ENCODE data around the gene CYP2W1.
"Not testable (repeated sequence)": the region's sequence is repeated elsewhere in the genome, so short reads cannot be mapped to it uniquely, and the experiment has no call there.

CYP2W1 gene

DNA sequence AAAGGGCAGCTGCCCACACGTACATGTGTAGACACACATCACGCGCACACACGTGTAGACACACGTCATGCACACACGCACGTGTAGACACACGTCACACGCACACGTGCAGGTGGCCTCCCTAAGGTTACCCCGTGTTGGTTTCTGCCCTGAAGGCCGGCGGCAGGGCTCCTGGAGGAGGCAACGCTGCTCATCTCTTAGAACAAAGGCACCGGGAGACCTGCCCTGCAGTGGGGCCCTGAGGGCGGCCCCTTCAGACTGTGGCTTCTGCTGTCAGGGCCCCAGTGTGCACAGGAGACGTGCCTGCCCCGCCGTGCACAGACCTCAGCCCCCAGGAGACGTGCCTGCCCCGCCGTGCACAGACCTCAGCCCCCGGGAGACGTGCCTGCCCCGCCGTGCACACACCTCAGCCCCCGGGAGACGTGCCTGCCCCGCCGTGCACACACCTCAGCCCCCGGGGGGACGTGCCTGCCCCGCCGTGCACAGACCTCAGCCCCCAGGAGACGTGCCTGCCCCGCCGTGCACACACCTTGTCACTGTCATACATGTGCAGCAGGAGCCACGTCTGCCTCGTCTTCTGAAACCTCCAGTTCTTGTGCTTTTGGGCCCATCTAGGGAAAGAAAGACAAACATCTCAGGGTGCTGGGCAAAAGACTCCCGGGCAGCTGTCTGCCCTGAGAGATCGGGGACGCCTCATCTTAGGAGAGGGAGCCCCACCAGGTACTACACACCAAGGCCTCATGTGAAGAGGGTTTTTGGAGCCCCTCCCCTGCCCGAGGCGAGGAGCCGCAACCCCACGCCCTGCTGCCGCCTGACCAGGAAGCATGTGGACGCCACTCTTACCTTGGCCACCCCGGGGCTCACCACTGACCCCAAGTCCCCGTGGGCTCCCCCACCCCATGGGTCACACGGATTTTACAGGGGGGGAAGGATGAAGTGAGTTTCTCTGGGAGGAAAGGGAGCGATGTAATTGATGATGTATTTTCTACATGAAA lies 17.3 kb downstream of the CYP2W1 start:
- no peaks in the 10 kb centered on the region for H3K4me1 ChIP-seq (ENCODE audit: control insufficient read depth, insufficient read depth, low read length)

DNA sequence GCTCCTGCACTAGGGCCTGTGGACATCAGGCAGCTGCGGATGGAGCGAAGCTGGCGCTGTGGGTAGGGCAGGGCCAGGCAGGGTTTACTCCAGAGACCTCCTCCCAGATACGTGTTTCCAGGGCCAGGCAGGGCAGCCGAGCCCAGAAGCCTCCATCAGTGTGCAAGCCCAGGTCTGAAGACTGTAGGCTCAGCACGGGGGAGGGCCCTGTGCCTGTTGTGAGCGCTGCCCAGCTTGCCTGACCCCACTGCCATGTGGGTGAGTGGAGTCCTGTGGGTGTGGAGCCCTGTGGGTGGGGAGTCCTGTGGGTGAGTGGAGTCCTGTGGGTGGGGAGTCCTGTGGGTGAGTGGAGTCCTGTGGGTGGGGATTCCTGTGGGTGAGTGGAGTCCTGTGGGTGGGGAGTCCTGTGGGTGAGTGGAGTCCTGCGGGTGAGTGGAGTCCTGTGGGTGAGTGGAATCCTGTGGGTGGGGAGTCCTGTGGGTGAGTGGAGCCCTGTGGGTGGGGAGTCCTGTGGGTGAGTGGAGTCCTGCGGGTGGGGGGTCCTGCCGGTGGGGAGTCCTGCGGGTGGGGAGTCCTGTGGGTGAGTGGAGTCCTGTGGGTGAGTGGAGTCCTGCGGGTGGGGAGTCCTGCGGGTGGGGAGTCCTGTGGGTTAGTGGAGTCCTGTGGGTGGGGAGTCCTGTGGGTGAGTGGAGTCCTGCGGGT lies 18.2 kb downstream of the CYP2W1 start:
- H3K4me3 ChIP-seq (ENCODE audit: low read depth, low read length); H3K27ac ChIP-seq (ENCODE audit: extremely low read depth, low read depth, low read length); POLR2A ChIA-PET; H3K9me3 ChIP-seq (ENCODE audit: control insufficient read depth, insufficient read depth, low read depth, low read length); CTCF ChIA-PET; H3K4me1 ChIP-seq (ENCODE audit: control insufficient read depth, insufficient read depth, low read length): not testable (repeated sequence)
- peaks cover 0 to 11% of the 10 kb centered on the region in 2 experiments; a peak in 1 of 3 replicates for H3K36me3 ChIP-seq (ENCODE audit: control insufficient read depth in 2 of 2, insufficient read depth in 1 of 2, low read length in 2 of 2)
- TF ChIP-seq ZBTB20 (tag by site-specific recombination; IDR thresholded peaks at IDR 0.05) (0 out of 2 replicates have a peak, but pooled peaks have one; percentile 1), ZBTB17 (tag by site-specific recombination; IDR thresholded peaks at IDR 0.05) (peak; percentile 91), ZFHX2 (tag by site-specific recombination; conservative IDR thresholded peaks at IDR 0.05) (peak; percentile 59; the same call in 1 of the 2 replicates), EGR2 (tag by site-specific recombination; IDR thresholded peaks at IDR 0.05; ENCODE audit: low read depth) (peak; percentile 45)

More for the DNA sequence above, 17.3 kb downstream of the CYP2W1 start:
- POLR2A ChIA-PET = no interaction called here
- H3K9me3 ChIP-seq (ENCODE audit: control insufficient read depth, insufficient read depth, low read depth, low read length) = no peaks in the 10 kb centered on the region
- CTCF ChIA-PET = no interaction called here
- TF ChIP-seq FEZF1 (tag by site-specific recombination; IDR thresholded peaks at IDR 0.05) = no peak
- TF ChIP-seq, protein P1, sequence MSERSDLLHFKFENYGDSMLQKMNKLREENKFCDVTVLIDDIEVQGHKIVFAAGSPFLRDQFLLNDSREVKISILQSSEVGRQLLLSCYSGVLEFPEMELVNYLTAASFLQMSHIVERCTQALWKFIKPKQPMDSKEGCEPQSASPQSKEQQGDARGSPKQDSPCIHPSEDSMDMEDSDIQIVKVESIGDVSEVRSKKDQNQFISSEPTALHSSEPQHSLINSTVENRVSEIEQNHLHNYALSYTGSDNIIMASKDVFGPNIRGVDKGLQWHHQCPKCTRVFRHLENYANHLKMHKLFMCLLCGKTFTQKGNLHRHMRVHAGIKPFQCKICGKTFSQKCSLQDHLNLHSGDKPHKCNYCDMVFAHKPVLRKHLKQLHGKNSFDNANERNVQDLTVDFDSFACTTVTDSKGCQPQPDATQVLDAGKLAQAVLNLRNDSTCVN (tag by site-specific recombination; optimal IDR thresholded peaks at IDR 0.05) = peak; percentile 21
- 0 out of 2 replicates have a peak, but pooled peaks have one; percentile 40 for TF ChIP-seq ZIC2 (tag by site-specific recombination; IDR thresholded peaks at IDR 0.05)
- H3K27ac ChIP-seq (ENCODE audit: extremely low read depth, low read depth, low read length) = no peak overlapping the region
- H3K36me3 ChIP-seq (ENCODE audit: control insufficient read depth in 2 of 2, insufficient read depth in 1 of 2, low read length in 2 of 2) = peaks cover 0 to 11% of the 10 kb centered on the region in 2 experiments; a peak in 1 of 3 replicates
- no peak overlapping the region for H3K4me3 ChIP-seq (ENCODE audit: low read depth, low read length)

DNA sequence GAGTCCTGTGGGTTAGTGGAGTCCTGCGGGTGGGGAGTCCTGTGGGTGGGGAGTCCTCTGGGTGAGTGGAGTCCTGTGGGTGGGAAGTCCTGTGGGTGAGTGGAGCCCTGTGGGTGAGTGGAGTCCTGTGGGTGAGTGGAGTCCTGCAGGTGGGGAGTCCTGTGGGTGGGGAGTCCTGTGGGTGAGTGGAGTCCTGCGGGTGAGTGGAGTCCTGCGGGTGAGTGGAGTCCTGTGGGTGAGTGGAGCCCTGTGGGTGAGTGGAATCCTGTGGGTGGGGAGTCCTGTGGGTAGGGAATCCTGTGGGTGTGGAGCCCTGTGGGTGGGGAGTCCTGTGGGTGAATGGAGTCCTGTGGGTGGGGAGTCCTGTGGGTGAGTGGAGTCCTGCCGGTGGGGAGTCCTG lies 19.0 kb downstream of the CYP2W1 start:
- H3K4me1 ChIP-seq (ENCODE audit: control insufficient read depth, insufficient read depth, low read length); H3K27ac ChIP-seq (ENCODE audit: extremely low read depth, low read depth, low read length); POLR2A ChIA-PET; H3K9me3 ChIP-seq (ENCODE audit: control insufficient read depth, insufficient read depth, low read depth, low read length); H3K4me3 ChIP-seq (ENCODE audit: low read depth, low read length); CTCF ChIA-PET; H3K36me3 ChIP-seq (ENCODE audit: control insufficient read depth in 2 of 2, insufficient read depth in 1 of 2, low read length in 2 of 2): not testable (repeated sequence)

DNA sequence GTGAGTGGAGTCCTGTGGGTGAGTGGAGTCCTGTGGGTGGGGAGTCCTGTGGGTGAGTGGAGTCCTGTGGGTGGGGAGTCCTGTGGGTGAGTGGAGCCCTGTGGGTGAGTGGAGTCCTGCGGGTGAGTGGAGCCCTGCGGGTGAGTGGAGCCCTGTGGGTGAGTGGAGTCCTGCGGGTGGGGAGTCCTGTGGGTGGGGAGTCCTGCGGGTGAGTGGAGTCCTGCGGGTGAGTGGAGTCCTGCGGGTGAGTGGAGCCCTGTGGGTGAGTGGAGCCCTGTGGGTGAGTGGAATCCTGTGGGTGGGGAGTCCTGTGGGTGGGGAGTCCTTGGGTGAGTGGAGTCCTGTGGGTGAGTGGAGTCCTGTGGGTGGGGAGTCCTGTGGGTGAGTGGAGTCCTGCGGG lies 19.5 kb downstream of the CYP2W1 start:
- H3K4me3 ChIP-seq (ENCODE audit: low read depth, low read length); H3K36me3 ChIP-seq (ENCODE audit: control insufficient read depth in 2 of 2, insufficient read depth in 1 of 2, low read length in 2 of 2); CTCF ChIA-PET; H3K9me3 ChIP-seq (ENCODE audit: control insufficient read depth, insufficient read depth, low read depth, low read length); H3K4me1 ChIP-seq (ENCODE audit: control insufficient read depth, insufficient read depth, low read length); POLR2A ChIA-PET; H3K27ac ChIP-seq (ENCODE audit: extremely low read depth, low read depth, low read length): not testable (repeated sequence)

DNA sequence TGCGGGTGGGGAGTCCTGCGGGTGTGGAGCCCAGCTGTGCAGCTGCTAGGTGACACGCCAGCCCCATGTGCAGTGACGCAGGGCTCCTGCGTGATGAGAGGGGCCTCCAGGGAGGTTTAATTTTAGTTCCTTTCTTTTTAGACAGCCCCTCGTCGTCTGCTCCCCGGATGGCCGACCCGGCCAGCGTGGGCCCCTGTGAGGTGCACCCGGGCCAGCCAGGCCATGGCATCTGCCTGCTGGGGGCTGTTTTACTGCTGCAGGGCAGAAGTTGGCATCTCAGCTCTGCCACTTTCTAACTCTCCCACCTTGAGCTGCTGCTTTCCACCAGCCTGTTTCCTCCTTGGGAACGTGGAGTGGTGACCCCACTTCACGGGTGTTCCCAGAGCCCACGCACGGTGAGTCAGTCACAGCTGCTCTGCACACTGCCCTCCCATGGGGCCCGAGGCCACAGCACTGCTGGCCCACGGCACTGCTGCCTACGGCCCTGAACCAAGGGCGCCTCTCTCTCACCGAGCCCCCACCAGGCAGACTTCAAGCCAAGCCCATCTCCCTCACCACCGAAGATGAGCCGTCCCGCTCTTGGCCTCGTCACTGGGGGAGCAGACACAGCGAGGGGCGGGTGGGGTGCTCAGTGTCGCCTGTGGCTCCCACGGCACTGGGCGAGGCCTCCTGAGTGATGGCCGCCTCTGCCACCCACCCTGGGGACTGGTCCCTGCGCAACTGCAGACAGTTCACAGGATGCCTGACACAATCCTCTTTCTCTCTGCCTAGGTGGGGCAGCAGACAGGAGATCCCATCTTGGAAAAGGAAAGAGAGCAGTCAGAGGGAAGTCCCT lies 21.3 kb downstream of the CYP2W1 start:
- H3K4me3 ChIP-seq (ENCODE audit: low read depth, low read length) = no peak overlapping the region
- ChIA-PET CTCF (interaction anchor here (1.6 to 1.9 kb wide), 2 partner anchors 11 to 61 kb away, joined by 9 to 11 read pairs; no protein-coding TSS in a partner anchor), POLR2A (no interaction called here)
- H3K4me1 ChIP-seq (ENCODE audit: control insufficient read depth, insufficient read depth, low read length) = no peaks in the 10 kb centered on the region
- H3K36me3 ChIP-seq (ENCODE audit: control insufficient read depth in 2 of 2, insufficient read depth in 1 of 2, low read length in 2 of 2) = peaks cover 0 to 11% of the 10 kb centered on the region in 2 experiments; a peak in 1 of 3 replicates
- TF ChIP-seq ZNF785 (tag by site-specific recombination; IDR thresholded peaks at IDR 0.05) = no peak
- TF ChIP-seq, protein P2, sequence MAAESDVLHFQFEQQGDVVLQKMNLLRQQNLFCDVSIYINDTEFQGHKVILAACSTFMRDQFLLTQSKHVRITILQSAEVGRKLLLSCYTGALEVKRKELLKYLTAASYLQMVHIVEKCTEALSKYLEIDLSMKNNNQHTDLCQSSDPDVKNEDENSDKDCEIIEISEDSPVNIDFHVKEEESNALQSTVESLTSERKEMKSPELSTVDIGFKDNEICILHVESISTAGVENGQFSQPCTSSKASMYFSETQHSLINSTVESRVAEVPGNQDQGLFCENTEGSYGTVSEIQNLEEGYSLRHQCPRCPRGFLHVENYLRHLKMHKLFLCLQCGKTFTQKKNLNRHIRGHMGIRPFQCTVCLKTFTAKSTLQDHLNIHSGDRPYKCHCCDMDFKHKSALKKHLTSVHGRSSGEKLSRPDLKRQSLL (tag by site-specific recombination; IDR thresholded peaks at IDR 0.05) = no peak
- no peak for TF ChIP-seq ZNF202 (tag by site-specific recombination; IDR thresholded peaks at IDR 0.05; ENCODE audit: borderline replicate concordance)
- TF ChIP-seq ZFHX2 (tag by site-specific recombination; conservative IDR thresholded peaks at IDR 0.05) = peak; percentile 51
- H3K9me3 ChIP-seq (ENCODE audit: control insufficient read depth, insufficient read depth, low read depth, low read length) = no peaks in the 10 kb centered on the region
- H3K27ac ChIP-seq (ENCODE audit: extremely low read depth, low read depth, low read length) = no peak overlapping the region

Data from HEK293 (cell line).